WTC11 (cell line): ENCODE measurements around the gene MRFAP1L1.

Experiments used
- CREB1 ChIP-seq: sonication (generic); formaldehyde crosslinking; IDR thresholded peaks from 2 replicates; pipeline ENCODE4 v1.8.0; 2023; ENCODE audit warnings: mild to moderate bottlenecking, missing genetic modification reagents
- CREM ChIP-seq: sonication (generic); formaldehyde crosslinking; IDR thresholded peaks from 2 replicates; pipeline ENCODE4 v1.8.1; 2022; ENCODE audit warnings: mild to moderate bottlenecking, missing genetic modification reagents, moderate library complexity
- ELF4 ChIP-seq: sonication (generic); formaldehyde crosslinking; IDR thresholded peaks from 2 replicates; pipeline ENCODE4 v1.8.1; 2022; ENCODE audit warnings: low read depth, mild to moderate bottlenecking, moderate library complexity, missing genetic modification reagents
- MXD4 ChIP-seq: fragments of 250-450 bp; sonication (Bioruptor Pico); IDR thresholded peaks from 2 replicates; pipeline ENCODE4 v1.8.0; 2021; ENCODE audit warnings: mild to moderate bottlenecking, moderate library complexity, borderline replicate concordance
- NR3C1 ChIP-seq: sonication (generic); formaldehyde crosslinking; conservative IDR thresholded peaks from 2 replicates; pipeline ENCODE4 v1.8.1; 2023; ENCODE audit warnings: low read depth, mild to moderate bottlenecking, missing genetic modification reagents
- RELA ChIP-seq: sonication (generic); formaldehyde crosslinking; IDR thresholded peaks from 2 replicates; pipeline ENCODE4 v1.8.1; 2022; ENCODE audit warnings: missing genetic modification reagents, mild to moderate bottlenecking, borderline replicate concordance
- ZBTB21 ChIP-seq: sonication (generic); formaldehyde crosslinking; IDR thresholded peaks from 2 replicates; pipeline ENCODE4 v1.8.1; 2023; ENCODE audit warnings: mild to moderate bottlenecking, missing genetic modification reagents, borderline replicate concordance
- ZNF232 ChIP-seq: sonication (generic); formaldehyde crosslinking; IDR thresholded peaks from 2 replicates; pipeline ENCODE4 v1.8.0; 2022; ENCODE audit warnings: mild to moderate bottlenecking, missing genetic modification reagents
- TF ChIP-seq, protein P1 (sequence below): fragments of 200-600 bp; IDR thresholded peaks from 2 replicates; pipeline ENCODE4 v1.8.0; 2022; ENCODE audit warnings: antibody characterized with exemption
- TF ChIP-seq, protein P2 (sequence below): sonication (generic); formaldehyde crosslinking; IDR thresholded peaks from 2 replicates; pipeline ENCODE4 v1.8.1; 2023; ENCODE audit warnings: mild to moderate bottlenecking, missing genetic modification reagents, moderate library complexity
- TF ChIP-seq, protein P3 (sequence below): sonication (generic); formaldehyde crosslinking; IDR thresholded peaks from 2 replicates; pipeline ENCODE4 v1.8.1; 2022; ENCODE audit warnings: missing genetic modification reagents, borderline replicate concordance
- TF ChIP-seq, protein P4 (sequence below): sonication (generic); formaldehyde crosslinking; IDR thresholded peaks from 2 replicates; pipeline ENCODE4 v1.8.1; 2022; ENCODE audit warnings: low read depth, mild to moderate bottlenecking, moderate library complexity, missing genetic modification reagents, borderline replicate concordance

DNA sequence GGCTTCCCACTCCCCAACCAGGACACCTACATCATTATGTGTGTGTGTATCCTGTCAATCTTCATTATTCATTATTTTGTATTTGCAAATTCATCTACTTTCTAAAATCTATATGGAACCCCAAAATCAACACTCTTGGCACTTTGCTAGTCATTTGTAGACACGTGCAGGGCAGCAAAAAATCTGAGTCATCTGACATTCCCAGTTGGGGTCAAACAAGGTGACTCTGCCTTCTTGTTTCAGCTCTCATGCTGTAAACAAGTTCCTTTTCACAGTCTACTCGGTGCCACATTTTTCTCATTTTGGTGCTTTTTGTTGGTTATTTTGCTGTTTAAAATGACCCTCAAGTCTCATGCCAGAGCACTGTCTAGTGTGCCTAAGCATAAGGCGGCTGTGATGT lies 5.9 kb downstream of the MRFAP1L1 start:
- TF ChIP-seq NR3C1 (no peak), RELA (no peak), ZNF232 (CRISPR knock-in tag) (no peak), CREB1 (CRISPR knock-in tag) (no peak), ELF4 (CRISPR knock-in tag) (no peak), CREM (CRISPR knock-in tag) (no peak), ZBTB21 (CRISPR knock-in tag) (no peak), MXD4 (CRISPR knock-in tag) (no peak)
- TF ChIP-seq, protein P1, sequence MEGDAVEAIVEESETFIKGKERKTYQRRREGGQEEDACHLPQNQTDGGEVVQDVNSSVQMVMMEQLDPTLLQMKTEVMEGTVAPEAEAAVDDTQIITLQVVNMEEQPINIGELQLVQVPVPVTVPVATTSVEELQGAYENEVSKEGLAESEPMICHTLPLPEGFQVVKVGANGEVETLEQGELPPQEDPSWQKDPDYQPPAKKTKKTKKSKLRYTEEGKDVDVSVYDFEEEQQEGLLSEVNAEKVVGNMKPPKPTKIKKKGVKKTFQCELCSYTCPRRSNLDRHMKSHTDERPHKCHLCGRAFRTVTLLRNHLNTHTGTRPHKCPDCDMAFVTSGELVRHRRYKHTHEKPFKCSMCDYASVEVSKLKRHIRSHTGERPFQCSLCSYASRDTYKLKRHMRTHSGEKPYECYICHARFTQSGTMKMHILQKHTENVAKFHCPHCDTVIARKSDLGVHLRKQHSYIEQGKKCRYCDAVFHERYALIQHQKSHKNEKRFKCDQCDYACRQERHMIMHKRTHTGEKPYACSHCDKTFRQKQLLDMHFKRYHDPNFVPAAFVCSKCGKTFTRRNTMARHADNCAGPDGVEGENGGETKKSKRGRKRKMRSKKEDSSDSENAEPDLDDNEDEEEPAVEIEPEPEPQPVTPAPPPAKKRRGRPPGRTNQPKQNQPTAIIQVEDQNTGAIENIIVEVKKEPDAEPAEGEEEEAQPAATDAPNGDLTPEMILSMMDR: no peak
- TF ChIP-seq, protein P2, sequence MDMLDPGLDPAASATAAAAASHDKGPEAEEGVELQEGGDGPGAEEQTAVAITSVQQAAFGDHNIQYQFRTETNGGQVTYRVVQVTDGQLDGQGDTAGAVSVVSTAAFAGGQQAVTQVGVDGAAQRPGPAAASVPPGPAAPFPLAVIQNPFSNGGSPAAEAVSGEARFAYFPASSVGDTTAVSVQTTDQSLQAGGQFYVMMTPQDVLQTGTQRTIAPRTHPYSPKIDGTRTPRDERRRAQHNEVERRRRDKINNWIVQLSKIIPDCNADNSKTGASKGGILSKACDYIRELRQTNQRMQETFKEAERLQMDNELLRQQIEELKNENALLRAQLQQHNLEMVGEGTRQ (CRISPR knock-in tag): no peak
- TF ChIP-seq, protein P3, sequence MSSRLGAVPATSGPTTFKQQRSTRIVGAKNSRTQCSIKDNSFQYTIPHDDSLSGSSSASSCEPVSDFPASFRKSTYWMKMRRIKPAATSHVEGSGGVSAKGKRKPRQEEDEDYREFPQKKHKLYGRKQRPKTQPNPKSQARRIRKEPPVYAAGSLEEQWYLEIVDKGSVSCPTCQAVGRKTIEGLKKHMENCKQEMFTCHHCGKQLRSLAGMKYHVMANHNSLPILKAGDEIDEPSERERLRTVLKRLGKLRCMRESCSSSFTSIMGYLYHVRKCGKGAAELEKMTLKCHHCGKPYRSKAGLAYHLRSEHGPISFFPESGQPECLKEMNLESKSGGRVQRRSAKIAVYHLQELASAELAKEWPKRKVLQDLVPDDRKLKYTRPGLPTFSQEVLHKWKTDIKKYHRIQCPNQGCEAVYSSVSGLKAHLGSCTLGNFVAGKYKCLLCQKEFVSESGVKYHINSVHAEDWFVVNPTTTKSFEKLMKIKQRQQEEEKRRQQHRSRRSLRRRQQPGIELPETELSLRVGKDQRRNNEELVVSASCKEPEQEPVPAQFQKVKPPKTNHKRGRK (CRISPR knock-in tag): no peak
- TF ChIP-seq, protein P4, sequence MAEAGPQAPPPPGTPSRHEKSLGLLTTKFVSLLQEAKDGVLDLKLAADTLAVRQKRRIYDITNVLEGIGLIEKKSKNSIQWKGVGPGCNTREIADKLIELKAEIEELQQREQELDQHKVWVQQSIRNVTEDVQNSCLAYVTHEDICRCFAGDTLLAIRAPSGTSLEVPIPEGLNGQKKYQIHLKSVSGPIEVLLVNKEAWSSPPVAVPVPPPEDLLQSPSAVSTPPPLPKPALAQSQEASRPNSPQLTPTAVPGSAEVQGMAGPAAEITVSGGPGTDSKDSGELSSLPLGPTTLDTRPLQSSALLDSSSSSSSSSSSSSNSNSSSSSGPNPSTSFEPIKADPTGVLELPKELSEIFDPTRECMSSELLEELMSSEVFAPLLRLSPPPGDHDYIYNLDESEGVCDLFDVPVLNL (CRISPR knock-in tag): no peak
